HCT116 (cell line): ENCODE data around the gene STX16. TPM values are rescaled to one million over a fixed set of nuclear protein-coding genes. Genes with fewer than 3 reads are reported as not detected.

Source experiments
- ATAC-seq: fragments of 200-7000 bp; cut with Tn5 transposase; 2 replicates; pipeline ENCODE4 v1.9.1; 2020; ENCODE audit warnings: mild to moderate bottlenecking, moderate library complexity
- BruUV-seq: library from RNA; stranded (reverse); fragments of 400-500 nt; replicated peaks from 2 replicates; lab custom pipeline; 2021; lab: Mats Ljungman, UMichigan
- CTCF ChIA-PET: fragments of 300-600 bp; sonication (Branson Sonifier 250); formaldehyde crosslinking; loops from one replicate; lab custom pipeline; 2021; ENCODE audit warnings: antibody characterized with exemption; lab: Charles Lee
- POLR2A ChIA-PET: fragments of 300-600, 350-600 bp; sonication (Branson Sonifier 250); formaldehyde crosslinking; loops from one replicate; lab custom pipeline; 2021; ENCODE audit warnings: antibody characterized with exemption; lab: Charles Lee
- RAD21 ChIA-PET, 2 experiments: fragments of 300-600 bp; sonication (Branson Sonifier 250); formaldehyde crosslinking; loops; one replicate each; lab custom pipeline; 2023; ENCODE audit warnings: low total read pairs in 2 of 2; ENCODE audit not compliant: uncharacterized antibody in 2 of 2, unreplicated experiment in 2 of 2, low non-redundant PET in 1 of 2; lab: Charles Lee
- DNase-seq: peaks from one replicate; pipeline ENCODE4 v3.0.0-alpha.2; 2010; ENCODE audit warnings: low read depth, low spot score
- H2AFZ ChIP-seq: fragments of 200-600 bp; shearing (Covaris generic), sonication (generic); 2 replicates; pipeline ENCODE4 v1.6.1; 2017; ENCODE audit warnings: low read depth, mixed run types, mixed read lengths, antibody characterized with exemption, low read length; ENCODE audit not compliant: poor library complexity, severe bottlenecking
- H3K27ac ChIP-seq: 2 replicates; pipeline ENCODE4 v1.5.1; 2012; ENCODE audit warnings: low read depth, low read length
- H3K27me3 ChIP-seq: fragments of 200-600 bp; sonication (generic); 2 replicates; pipeline ENCODE4 v1.6.1; 2016; ENCODE audit warnings: mixed run types, low read length, mixed read lengths; ENCODE audit not compliant: insufficient read depth
- H3K36me3 ChIP-seq, 2 experiments: fragments of 200-500 bp in 1 of 2; fragments of 200-600 bp in 1 of 2; sonication (Bioruptor generic) in 1 of 2; sonication (generic) in 1 of 2; 2 replicates each; pipeline versions ENCODE4 v1.5.1 to v1.6.1; 2014 to 2016; ENCODE audit warnings: low read length in 2 of 2, inconsistent platforms in 1 of 2, mixed read lengths in 1 of 2, mixed run types in 1 of 2; ENCODE audit not compliant: insufficient read depth in 2 of 2, control insufficient read depth in 1 of 2
- H3K4me1 ChIP-seq, 2 experiments: fragments of 200-600 bp in 1 of 2; sonication (generic) in 1 of 2; 2 replicates each; pipeline versions ENCODE4 v1.5.1 to v1.6.1; 2012 to 2017; ENCODE audit warnings: low read length in 2 of 2, inconsistent platforms in 1 of 2, mild to moderate bottlenecking in 1 of 2, mixed read lengths in 1 of 2, mixed run types in 1 of 2, moderate library complexity in 1 of 2; ENCODE audit not compliant: insufficient read depth in 2 of 2, control insufficient read depth in 1 of 2
- H3K4me2 ChIP-seq: fragments of 200-600 bp; sonication (generic); 2 replicates; pipeline ENCODE4 v1.6.1; 2017; ENCODE audit warnings: mixed run types, low read length, mixed read lengths
- H3K4me3 ChIP-seq, 2 experiments: fragments of 200-600 bp in 1 of 2; sonication (generic) in 1 of 2; replicated peaks in 1 of 2; 2 replicates each; pipeline ENCODE4 v1.5.1; 2011 to 2016; ENCODE audit warnings: low read length in 2 of 2, control low read depth in 1 of 2, low read depth in 1 of 2, mild to moderate bottlenecking in 1 of 2, mixed read lengths in 1 of 2, mixed run types in 1 of 2
- H3K79me2 ChIP-seq: fragments of 200-600 bp; sonication (generic); 2 replicates; pipeline ENCODE4 v1.6.1; 2017; ENCODE audit warnings: mild to moderate bottlenecking, mixed run types, low read length, moderate library complexity, mixed read lengths; ENCODE audit not compliant: insufficient read depth
- H3K9ac ChIP-seq: fragments of 200-600 bp; sonication (generic); 2 replicates; pipeline ENCODE4 v1.6.1; 2016; ENCODE audit warnings: low read length, mixed read lengths
- H3K9me2 ChIP-seq: fragments of 200-600 bp; sonication (generic), shearing (Covaris generic); 2 replicates; pipeline ENCODE4 v1.6.1; 2017; ENCODE audit warnings: mixed run types, mild to moderate bottlenecking, moderate library complexity; ENCODE audit not compliant: insufficient read depth
- H3K9me3 ChIP-seq, 2 experiments: fragments of 200-500 bp in 1 of 2; fragments of 200-600 bp in 1 of 2; sonication (Bioruptor generic) in 1 of 2; sonication (generic) in 1 of 2; 2 replicates each; pipeline ENCODE4 v1.6.1; 2014 to 2017; ENCODE audit warnings: low read length in 2 of 2, mixed read lengths in 2 of 2, inconsistent platforms in 1 of 2, low read depth in 1 of 2, mild to moderate bottlenecking in 1 of 2, mixed run types in 1 of 2, moderate library complexity in 1 of 2; ENCODE audit not compliant: control insufficient read depth in 1 of 2, insufficient read depth in 1 of 2
- H4K20me1 ChIP-seq: fragments of 200-600 bp; sonication (generic), shearing (Covaris generic); 2 replicates; pipeline ENCODE4 v1.6.1; 2017; ENCODE audit warnings: mixed run types, mild to moderate bottlenecking, moderate library complexity; ENCODE audit not compliant: insufficient read depth
- CBX3 ChIP-seq: IDR thresholded peaks from 2 replicates; pipeline ENCODE4 v1.6.1; 2012; ENCODE audit warnings: low read depth
- CEBPB ChIP-seq: IDR thresholded peaks from 2 replicates; pipeline ENCODE4 v1.6.1; 2012; ENCODE audit warnings: low read depth
- CTCF ChIP-seq, 3 experiments: fragments of 200-600 bp in 1 of 3; sonication (generic) in 1 of 3; IDR thresholded peaks in 2 of 3; conservative IDR thresholded peaks in 1 of 3; 2 replicates each; pipeline ENCODE4 v1.5.1; 2012 to 2017; ENCODE audit warnings: low read depth in 2 of 3, low read length in 2 of 3, antibody characterized with exemption in 1 of 3, borderline replicate concordance in 1 of 3, control low read depth in 1 of 3, mild to moderate bottlenecking in 1 of 3, mixed read lengths in 1 of 3, mixed run types in 1 of 3, moderate library complexity in 1 of 3; ENCODE audit not compliant: insufficient read depth in 1 of 3
- ELF1 ChIP-seq: IDR thresholded peaks from 2 replicates; pipeline ENCODE4 v1.6.1; 2012; ENCODE audit warnings: low read depth, borderline replicate concordance
- EZH2 ChIP-seq: fragments of 200-600 bp; sonication (generic); IDR thresholded peaks from 2 replicates; pipeline ENCODE4 v1.6.1; 2017; ENCODE audit warnings: antibody characterized with exemption, mixed run types
- POLR2A ChIP-seq: IDR thresholded peaks from 2 replicates; pipeline ENCODE4 v1.7.0; 2011; ENCODE audit warnings: borderline replicate concordance; ENCODE audit not compliant: insufficient read depth, insufficient read length; ENCODE audit errors: extremely low read depth
- POLR2AphosphoS5 ChIP-seq: IDR thresholded peaks from 2 replicates; pipeline ENCODE4 v1.6.1; 2011; ENCODE audit warnings: mild to moderate bottlenecking, low read depth, low read length, moderate library complexity
- RAD21 ChIP-seq: IDR thresholded peaks from 2 replicates; pipeline ENCODE4 v1.6.1; 2012; ENCODE audit warnings: low read depth, mild to moderate bottlenecking
- SRF ChIP-seq: IDR thresholded peaks from 2 replicates; pipeline ENCODE4 v1.6.1; 2012; ENCODE audit warnings: low read depth
- TCF7L2 ChIP-seq: IDR thresholded peaks from 2 replicates; pipeline ENCODE4 v1.7.0; 2011; ENCODE audit warnings: borderline replicate concordance, inconsistent platforms; ENCODE audit not compliant: insufficient read depth, insufficient read length; ENCODE audit errors: extremely low read depth
- ZFX ChIP-seq: fragments of 450-650 bp; IDR thresholded peaks from 2 replicates; pipeline ENCODE4 v1.6.1; 2017
- ZNF274 ChIP-seq: fragments of 200-500 bp; sonication (Bioruptor generic); IDR thresholded peaks from 2 replicates; pipeline ENCODE4 v1.6.1; 2014; ENCODE audit warnings: mild to moderate bottlenecking, low read depth, low read length, inconsistent platforms
- intact Hi-C: fragments of 100-400 bp; cut with micrococcal nuclease; formaldehyde crosslinking; loops from 2 replicates; pipeline ENCODE4 v1.10.0; 2022
- total RNA-seq: library from RNA; stranded (reverse); gene quantifications from one replicate; pipeline ENCODE4 v1.2.1, GENCODE V29; 2021; ENCODE audit not compliant: unreplicated experiment
- TF ChIP-seq, protein P1 (sequence below): IDR thresholded peaks from 2 replicates; pipeline ENCODE4 v1.6.1; 2012; ENCODE audit warnings: low read depth

The STX16 gene
- total RNA-seq, 1 experiment from 2014 or later, result 55.1 TPM

- H3K9ac ChIP-seq, result no peak overlapping the region
- no peaks in the 10 kb centered on the region for H3K36me3 ChIP-seq
- DNase-seq (no peak), ATAC-seq (no peak)
- RAD21 ChIA-PET, result no interaction called here
- no TSS peak for BruUV-seq
- H3K27me3 ChIP-seq, result no peaks in the 10 kb centered on the region
- TF ChIP-seq ZNF274 (no peak), RAD21 (no peak), ZFX (no peak), POLR2A (no peak), CTCF (IDR thresholded peaks at IDR 0.05 in 2 of 3, conservative IDR thresholded peaks at IDR 0.05 in 1 of 3; ENCODE audit: borderline replicate concordance in 1 of 3, insufficient read depth in 1 of 3, low read depth in 2 of 3, low read length in 2 of 3) (no peak), CBX3 (no peak), EZH2 (no peak), ELF1 (no peak), TCF7L2 (no peak), POLR2AphosphoS5 (no peak), CEBPB (no peak), SRF (no peak)
- TF ChIP-seq, protein P1, sequence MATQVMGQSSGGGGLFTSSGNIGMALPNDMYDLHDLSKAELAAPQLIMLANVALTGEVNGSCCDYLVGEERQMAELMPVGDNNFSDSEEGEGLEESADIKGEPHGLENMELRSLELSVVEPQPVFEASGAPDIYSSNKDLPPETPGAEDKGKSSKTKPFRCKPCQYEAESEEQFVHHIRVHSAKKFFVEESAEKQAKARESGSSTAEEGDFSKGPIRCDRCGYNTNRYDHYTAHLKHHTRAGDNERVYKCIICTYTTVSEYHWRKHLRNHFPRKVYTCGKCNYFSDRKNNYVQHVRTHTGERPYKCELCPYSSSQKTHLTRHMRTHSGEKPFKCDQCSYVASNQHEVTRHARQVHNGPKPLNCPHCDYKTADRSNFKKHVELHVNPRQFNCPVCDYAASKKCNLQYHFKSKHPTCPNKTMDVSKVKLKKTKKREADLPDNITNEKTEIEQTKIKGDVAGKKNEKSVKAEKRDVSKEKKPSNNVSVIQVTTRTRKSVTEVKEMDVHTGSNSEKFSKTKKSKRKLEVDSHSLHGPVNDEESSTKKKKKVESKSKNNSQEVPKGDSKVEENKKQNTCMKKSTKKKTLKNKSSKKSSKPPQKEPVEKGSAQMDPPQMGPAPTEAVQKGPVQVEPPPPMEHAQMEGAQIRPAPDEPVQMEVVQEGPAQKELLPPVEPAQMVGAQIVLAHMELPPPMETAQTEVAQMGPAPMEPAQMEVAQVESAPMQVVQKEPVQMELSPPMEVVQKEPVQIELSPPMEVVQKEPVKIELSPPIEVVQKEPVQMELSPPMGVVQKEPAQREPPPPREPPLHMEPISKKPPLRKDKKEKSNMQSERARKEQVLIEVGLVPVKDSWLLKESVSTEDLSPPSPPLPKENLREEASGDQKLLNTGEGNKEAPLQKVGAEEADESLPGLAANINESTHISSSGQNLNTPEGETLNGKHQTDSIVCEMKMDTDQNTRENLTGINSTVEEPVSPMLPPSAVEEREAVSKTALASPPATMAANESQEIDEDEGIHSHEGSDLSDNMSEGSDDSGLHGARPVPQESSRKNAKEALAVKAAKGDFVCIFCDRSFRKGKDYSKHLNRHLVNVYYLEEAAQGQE, result no peak
- TF ChIP-seq, all 23 proteins: peak for 0
- H3K79me2 ChIP-seq, result no peaks in the 10 kb centered on the region
- H3K9me3 ChIP-seq, result no peaks in the 10 kb centered on the region
- CTCF ChIA-PET, result no interaction called here
- H2AFZ ChIP-seq, result no peak overlapping the region
- H3K9me2 ChIP-seq, result no peaks in the 10 kb centered on the region
- peaks cover 0 to 11% of the 10 kb centered on the region in 2 experiments; a peak in 1 of 4 replicates for H3K4me1 ChIP-seq
- H3K27ac ChIP-seq, result no peak overlapping the region
- H3K4me3 ChIP-seq, result no peak overlapping the region
- intact Hi-C loops, result no loop called here
- peak overlapping the region; percentile 22; the same call in 1 of the 2 replicates for H3K4me2 ChIP-seq
- H4K20me1 ChIP-seq, result no peaks in the 10 kb centered on the region
- POLR2A ChIA-PET, result no interaction called here
These were observed 5.6 kb upstream of the STX16 start for GRCh38 chr20:58645412-58645968.
